ENCODE results near the gene TNNT1.

DNA sequence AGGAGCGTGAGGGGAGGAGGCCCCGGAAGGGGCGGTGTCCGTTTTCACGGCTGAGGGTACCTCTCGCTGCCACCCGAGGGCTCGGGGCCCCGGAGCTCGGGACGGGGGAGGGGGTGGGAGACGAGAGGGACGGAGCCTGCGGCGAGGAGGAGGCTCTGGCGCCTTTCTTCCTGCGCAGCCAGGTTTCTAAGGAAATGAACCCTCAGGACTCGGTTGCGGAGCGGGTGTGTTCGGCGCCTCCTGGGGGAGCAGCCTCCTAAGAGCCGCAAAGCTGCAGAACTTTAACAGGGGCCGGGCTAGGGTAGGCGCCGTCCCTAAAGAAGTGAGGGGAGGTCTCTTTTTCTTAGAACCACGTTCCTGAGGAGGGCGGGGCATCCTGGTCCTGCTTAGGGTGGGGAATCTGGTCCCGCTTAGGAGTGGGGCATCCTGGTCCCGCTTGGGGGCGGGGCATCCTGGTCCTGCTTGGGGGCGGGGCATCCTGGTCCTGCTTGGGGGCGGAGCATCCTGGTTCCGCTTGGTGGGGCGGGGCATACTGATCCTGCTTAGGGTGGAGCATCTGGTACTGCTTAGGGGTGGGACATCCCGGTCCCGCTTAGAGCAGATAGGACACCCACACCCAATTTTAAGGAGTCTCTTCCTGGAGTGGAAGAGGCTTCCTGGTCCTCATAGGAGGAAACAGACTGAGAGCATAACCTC is 24.9 kb upstream of the TNNT1 start:
- TF ChIP-seq, protein P1, sequence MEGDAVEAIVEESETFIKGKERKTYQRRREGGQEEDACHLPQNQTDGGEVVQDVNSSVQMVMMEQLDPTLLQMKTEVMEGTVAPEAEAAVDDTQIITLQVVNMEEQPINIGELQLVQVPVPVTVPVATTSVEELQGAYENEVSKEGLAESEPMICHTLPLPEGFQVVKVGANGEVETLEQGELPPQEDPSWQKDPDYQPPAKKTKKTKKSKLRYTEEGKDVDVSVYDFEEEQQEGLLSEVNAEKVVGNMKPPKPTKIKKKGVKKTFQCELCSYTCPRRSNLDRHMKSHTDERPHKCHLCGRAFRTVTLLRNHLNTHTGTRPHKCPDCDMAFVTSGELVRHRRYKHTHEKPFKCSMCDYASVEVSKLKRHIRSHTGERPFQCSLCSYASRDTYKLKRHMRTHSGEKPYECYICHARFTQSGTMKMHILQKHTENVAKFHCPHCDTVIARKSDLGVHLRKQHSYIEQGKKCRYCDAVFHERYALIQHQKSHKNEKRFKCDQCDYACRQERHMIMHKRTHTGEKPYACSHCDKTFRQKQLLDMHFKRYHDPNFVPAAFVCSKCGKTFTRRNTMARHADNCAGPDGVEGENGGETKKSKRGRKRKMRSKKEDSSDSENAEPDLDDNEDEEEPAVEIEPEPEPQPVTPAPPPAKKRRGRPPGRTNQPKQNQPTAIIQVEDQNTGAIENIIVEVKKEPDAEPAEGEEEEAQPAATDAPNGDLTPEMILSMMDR (IDR thresholded peaks at IDR 0.05): no peak
- no peak for TF ChIP-seq POLR2A (IDR thresholded peaks at IDR 0.05)
